HG03108 (cell line): ENCODE data around the gene SRGAP2.
"Not testable (repeated sequence)": the region's sequence is repeated elsewhere in the genome, so short reads cannot be mapped to it uniquely, and the experiment has no call there.

Source experiments
- ATAC-seq: cut with Tn5 transposase; IDR thresholded peaks from one replicate; pipeline ENCODE4 v1.9.1; 2021; ENCODE audit warnings: moderate library complexity; ENCODE audit not compliant: unreplicated experiment

The SRGAP2 gene

DNA sequence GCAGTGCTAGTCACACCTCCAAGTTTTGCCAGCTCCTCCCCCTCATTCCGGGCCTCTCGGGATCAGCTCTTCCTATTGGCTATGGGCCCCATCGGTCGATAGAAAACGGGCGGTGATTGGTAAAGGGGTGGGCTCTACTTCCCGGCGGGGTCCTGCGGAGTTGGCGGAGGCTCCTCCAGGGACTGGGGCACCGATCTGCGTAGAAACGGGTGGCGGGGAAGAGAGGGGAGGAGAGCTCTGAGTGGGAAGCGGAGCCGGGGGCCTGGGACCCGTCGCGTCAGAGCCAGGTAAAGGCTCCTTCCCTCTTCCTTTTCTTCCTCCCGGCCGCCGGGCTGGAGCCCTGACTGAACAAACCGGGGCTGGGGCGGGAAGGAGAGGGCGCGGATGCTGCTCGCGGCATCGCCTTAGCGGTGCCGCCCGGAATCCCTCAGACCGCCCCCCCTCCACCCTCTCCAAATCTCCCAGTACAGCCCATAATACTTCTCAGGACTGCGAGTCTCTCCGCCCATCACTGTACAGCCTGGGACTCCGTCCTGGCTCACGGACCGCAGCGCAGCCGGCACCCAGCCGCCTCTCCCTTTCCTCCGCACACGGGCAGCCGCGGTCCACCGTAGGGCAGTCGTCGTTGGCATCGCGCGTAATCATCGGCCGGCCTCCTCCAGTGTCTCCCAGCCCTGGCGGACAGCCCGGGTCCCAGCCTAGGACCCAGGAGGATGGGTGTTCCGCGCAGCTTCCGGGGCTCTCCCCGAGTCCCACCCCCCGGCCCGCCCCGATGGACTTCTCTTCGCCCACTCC lies at the start of gene SRGAP2:
Gene SRGAP2, plus strand, starts transcription at position 178 of the 795 bp plus-strand sequence. CDS start 2,430 bp downstream, outside the sequence.
- peak; percentile 0 for ATAC-seq

DNA sequence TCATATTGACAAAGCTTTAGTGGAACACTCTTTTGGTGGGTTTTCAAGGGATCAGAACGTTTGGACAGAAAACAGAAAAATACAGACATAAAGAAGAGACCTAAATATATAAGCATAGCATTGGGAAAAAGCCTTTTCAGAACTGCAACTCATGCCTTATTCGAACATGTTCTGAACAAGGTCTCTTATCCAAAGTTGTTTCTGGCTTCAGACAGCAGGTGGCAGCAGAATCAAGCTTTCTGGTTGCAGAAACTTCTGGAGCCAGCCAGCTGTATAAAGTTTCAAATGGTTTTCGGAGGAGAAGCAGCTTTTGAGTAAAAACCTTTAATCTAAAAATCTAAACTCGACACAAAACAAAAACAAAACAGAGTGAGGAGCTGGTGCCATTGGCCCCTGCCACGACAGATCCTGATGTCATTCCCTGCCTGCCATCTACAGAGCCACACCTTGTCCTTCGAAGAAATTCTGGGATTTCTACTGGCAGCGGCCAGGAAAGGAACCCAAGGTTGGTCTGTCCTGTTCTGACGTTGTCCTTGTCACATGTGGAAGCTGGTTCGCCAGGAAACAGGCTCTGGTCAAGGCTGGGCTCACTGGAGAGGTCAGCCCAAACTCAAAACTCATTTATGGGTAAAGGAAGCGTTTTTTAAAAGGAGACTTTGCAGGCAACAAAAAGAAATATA lies 35.9 kb upstream of the SRGAP2 start:
- ATAC-seq, result not testable (repeated sequence)

DNA sequence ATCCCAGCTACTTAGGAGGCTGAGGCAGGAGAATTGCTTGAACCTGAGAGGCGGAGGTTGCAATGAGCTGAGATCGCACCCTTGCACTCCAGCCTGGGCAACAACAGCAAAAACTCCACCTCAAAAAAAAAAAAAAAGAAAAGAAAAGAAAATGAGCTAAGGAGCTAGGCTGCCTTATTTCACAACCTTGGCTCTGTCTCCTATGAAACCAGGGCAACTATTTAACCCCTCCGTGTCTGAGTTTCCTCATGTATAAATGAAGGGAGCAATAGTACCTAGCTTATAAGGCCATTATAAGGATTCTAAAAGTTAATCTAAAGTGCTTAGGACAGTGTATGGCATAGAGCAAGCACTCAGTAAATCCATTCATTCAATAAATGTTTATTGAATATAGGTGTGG lies 33.5 kb upstream of the SRGAP2 start:
- not testable (repeated sequence) for ATAC-seq

DNA sequence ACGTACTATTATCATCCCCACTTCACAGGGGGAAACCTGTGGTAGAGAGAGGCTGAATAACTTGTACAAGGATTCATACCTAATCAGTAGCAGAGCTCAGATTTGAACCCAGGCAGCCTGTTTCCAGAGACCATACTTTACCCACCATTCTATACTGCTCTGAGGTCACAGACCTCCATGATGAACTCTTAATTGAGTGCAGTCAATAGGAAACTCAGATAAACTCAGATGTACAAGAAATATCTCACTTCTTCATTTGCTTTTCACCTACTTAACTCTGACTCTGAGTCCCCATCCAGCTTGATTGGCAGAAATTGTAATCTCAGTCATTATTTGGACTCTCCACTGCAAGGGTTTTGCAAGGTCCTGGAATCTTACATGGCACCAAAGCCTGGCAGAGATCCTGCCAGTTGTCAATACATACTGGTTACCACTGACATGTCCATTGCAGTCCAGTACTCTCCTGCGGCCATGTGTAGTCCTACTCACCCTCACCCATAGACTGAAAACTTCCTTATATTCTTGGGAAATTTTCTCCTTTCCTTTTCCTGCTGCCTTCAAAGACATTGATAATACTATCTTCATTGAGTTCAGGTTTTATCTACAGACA lies 30.1 kb upstream of the SRGAP2 start:
- not testable (repeated sequence) for ATAC-seq

DNA sequence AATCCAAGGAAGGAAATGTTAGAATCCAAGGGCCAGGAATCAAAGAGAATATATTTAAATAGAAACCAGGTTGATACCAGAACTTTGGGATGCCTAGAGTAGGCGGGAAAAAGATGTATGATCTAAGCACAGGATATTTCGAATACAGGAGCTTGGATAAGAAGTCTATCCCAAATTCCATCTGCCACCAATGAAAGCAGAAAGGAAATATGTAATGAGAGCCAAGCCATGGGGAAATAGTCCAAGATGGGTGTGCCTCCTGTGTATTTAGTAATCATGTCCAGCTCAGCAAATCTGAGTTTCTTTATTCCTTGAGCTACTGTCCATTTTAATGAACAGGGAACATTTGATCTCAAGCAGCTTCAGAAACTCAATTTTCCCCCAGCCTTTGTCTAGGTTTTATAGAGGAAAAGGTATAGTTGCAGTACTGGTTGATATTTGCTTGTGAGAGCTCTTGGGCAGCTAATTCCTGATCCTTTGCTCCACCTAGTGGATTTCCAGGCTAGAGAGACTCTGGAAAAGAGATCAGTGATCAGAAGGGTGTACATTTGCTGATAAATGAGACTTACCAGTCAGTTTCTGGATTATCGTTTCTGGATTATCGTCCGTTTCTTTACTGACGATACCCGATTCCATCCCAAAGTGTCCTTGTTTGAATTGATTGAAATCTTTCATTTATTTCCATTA lies 29.0 kb upstream of the SRGAP2 start:
- ATAC-seq, result not testable (repeated sequence)

DNA sequence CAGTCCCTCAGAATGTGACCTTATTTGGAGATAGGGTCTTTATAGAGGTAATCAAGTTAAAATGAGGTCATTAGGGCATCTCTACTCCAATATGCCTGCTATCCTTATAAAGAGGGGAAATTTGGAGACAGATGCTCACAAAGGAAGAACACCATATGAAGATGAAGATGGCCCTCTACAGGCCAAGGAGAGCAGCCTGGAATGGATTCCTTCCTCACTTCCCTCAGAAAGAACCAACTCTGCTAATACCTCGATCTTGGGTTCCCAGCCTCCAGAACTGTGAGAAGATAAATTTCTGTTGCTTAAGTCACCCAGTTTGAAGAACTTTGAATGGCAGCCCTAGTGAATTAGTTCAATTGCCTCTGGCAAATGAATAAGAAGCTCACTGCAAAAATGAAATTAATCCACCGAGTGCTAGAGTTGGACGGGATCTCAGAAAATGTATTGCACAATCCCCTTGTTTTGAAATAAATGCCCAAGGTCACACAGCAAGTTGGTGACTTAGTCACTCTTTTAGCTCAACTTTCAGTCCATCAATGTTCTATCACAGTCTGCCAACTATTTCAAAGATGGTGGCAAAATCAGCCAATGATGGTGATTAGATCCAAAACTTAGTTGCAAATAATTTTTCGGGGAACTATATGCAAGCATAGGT lies 27.8 kb upstream of the SRGAP2 start:
- ATAC-seq, result not testable (repeated sequence)

DNA sequence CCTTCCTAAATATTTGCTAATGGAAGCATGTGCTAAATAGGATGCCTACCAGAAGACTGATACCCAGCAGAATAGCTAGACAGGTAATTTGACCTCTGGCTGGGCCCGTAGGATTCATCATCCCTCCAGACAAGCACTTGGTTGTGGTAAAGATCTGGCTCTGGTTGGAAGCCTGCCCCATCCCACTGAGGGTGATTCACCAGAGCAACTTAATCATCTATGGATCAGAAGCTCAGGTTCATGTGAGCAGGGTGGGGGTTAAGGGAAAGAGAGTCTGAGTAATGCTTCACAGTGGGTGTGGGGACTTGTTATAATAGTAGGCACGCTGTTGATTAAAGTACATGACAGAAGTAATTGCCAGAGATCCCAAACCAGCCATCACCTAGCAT lies 27.2 kb upstream of the SRGAP2 start:
- ATAC-seq, result not testable (repeated sequence)

DNA sequence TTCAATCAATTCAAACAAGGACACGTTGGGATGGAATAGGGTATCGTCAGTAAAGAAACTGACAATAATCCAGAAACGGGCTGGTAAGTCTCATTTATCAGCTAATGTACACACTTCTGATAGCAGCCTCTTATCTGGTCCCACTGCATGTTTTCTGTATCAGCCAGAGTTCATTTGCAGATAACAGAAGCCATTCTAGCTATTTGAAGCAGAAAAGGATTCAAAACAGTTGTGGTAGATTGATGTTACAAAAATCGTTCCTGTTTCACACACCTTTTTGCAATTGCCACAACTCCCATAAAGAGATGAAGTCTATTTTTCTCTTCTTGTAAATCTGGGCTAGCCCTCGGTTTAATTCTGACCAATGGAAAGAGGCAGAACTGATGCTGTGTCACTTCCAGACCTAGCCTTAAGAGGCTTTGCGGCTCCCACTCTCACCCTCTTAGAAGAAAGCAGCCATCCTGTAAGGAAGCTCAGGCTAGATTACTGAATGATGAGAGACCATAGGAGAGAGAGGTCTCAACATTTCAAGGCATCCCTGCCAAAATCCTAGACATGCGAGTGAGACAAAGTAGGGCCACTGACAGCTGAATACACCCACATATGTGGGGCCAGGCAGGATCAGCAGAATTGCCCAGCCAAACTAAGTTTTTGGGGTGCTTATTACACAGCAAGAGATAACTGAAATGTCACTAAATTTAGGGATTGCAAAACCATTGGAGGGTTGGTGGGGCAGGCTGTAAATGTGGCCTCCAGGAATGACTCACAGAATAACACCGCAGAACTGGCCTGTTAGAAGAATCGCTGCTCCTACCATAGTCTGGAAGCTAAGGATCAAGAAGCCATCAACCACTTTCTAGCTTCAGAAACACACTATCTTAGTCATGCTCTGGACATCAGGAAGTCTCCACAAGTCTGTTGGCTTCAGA lies 25.0 kb upstream of the SRGAP2 start:
- not testable (repeated sequence) for ATAC-seq

DNA sequence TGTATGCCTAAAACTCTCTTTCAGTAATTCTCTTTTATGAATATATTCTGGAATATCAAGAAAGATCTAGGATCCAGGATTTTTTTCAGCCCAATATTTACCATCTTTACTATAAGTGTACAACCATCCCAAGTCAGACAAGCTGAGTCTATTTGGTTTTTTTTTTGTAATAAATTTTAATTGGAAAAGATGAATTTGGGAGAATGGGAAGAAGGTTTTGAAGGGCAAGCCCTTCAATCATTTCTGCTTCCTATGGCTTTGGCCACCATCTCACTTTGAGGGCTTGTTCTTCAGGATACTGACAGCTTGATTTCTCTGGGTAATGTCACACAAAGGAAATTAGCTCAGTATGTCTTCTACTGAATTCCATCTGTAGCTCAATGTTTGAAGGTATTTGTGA lies 23.7 kb upstream of the SRGAP2 start:
- not testable (repeated sequence) for ATAC-seq

DNA sequence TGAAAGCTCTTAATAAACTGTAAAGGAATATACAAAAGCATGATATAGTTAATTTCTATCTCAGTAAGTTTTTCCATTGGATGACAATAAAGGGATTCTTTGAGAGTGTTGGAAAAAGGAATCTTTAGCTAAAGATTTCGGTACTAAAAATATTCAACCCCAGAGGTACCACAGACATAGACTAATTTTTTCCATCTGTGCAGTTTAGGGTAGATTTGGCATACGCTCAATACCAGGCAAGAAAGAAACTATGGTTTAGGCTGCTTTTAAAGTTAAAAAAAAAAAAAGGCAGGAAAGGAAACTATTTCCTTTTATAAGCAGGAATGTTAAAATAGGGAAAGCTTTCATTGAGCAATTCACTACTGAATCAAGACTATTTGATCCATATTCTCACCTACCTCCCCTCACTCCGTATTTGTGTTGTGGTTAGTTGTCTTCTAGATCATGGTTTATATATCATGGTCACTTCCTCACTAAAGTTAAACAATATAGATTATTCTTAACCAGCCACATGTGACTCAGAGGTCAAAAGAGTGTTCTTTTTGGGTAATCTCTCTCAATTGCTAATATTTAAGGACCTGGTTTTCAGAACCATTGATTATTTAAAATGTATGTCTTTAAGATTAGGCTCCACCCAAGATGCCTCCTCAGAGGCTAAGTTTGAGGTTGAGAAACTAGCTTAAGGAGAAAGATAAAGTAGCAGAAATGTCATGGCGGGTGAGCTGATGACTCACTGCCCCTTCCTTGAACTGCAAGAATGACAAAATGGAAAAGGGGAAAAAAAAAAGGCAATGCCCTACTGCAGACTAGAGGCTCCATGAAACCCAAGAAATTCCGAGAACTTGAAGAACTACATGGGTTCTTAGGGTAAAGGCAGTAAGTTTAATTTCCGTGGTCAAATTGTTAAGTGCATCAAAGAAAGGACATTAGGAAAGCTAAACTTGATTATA lies 20.7 kb upstream of the SRGAP2 start:
- ATAC-seq, result not testable (repeated sequence)

DNA sequence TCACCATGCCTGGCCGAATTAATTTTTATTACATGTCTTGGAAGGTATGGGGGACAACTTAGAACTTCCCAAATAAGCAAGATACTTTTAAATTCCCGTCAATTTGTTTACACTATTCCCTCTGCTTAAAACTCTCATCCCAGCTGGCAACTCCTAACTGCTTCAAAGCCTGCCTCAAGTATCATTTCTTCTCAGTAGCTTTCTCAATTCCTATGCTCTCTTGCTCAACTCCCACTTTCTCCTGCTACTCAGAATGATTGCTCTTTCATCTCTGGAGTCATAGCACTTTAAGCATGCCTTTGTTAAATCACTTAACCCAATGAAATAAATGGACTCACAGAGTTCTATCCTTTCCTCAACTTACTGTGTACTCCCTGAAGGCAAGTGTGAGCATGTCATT lies 19.6 kb upstream of the SRGAP2 start:
- ATAC-seq, result not testable (repeated sequence)

DNA sequence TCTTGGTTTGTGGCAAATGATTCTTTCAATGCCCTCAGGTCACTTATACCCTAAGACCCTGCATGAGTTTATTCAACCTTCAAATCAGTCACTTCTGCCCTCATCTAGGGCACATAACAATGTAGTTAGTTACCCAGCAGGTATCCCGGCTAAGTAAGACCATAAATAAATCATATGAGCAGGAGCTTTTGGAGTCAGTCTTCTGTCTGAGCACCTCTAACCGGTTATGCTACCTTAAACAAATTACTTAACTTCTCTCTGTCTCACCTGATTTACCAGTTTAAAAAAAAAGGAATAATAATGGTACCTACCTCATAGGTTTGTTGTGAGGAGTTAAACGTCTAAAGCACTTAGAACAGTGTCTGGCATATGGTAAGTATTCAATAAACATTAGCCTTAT lies 17.6 kb upstream of the SRGAP2 start:
- not testable (repeated sequence) for ATAC-seq

DNA sequence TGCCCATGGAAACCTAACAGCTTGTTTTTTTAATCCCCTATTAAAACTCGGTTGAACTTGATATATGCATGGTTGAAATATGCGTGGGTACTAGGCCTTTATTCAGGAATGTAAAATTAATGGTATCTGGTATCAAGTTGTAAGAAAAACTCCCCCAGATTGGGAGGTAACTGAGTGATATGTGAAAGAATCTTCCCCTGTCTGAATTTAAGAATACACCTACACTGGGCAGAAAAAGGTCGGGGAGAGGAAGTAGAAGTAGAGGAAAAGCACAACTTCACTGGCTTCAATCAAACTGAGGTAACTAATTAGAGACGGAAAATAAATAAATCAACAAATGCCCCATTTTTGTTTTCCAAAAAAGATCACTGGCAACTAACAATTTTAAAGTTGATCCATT lies 16.5 kb upstream of the SRGAP2 start:
- not testable (repeated sequence) for ATAC-seq

DNA sequence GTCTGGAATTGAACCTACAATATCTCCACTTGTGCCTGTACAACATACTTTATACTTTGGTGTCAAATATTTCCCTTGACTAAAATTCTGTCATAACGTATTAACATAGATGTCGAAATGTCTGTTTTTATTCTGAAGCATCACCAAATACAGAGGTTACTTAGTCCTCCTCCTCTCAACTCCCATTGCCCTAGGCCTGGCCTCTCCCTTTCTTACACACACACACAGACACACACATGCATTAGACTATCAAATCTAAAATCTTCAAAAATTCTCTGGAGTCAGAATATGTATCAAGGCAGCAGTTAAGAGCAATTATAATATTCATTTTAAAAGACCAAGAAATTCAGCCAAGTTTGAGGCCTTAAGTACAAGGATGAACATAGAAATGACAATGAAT lies 8.2 kb upstream of the SRGAP2 start:
- ATAC-seq, result not testable (repeated sequence)

DNA sequence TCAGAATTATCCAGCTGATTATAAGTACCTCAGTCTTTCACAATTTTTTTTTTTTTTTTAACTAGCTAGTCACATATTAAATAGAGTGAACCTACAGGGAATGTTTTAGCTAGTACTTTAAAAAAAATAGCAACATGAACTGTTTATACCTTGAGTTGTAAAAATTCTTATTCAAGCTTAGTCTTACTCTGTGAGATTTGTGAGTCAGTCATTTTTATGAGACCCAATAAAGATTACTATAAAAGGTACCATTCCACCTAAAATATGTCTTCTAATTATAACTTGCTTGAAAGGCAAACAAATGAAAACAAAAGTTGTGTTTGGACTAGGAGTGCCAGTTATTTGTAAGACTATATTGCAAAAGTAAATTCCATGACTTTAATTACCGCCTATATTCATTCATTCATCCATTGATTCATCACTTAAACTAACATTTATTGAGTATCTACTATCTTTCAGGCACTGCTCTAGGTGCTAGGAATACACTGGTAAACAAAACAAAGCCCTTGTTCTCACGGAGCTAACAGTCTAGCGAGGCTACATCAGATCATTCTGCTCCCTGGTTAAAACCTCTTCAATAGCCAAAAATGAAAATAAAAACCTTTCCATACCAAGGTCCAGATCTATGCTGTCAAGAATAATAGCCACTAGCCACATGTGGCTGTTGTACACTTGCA lies 6.5 kb upstream of the SRGAP2 start:
- not testable (repeated sequence) for ATAC-seq

DNA sequence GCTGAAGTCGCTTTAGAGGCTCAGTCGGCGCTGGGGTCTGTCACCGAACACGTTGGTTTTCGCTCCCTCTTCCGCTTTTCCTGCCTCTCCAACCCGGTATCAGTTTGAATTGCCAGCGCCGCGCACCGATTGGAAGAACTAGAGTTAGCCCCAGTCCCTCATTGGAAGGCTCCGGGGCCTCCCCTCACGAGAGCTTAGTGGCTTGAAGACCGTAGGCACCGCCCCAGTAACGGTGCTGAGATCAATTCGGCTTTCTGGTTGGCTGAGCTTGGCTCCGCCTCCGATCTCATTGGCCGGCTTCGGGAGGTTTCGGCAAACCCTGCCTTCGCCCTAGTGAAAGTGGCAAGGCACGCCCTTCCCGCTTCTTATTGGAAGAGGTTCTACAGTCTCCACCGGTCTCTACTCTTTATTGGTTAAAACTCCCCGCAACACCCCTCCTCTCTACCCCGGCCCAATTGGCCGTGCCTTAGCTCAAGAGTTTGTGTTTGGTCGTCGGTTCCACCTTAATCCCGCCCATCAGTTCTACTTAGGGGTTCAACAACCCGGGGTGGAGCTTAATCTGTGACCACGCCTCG lies 465 bp upstream of the SRGAP2 start, which contains the start of gene FAM72A:
Gene FAM72A, minus strand, starts transcription at position 51 of the 575 bp plus-strand sequence. CDS start 814 bp downstream, outside the sequence.
- ATAC-seq, result peak; percentile 86

DNA sequence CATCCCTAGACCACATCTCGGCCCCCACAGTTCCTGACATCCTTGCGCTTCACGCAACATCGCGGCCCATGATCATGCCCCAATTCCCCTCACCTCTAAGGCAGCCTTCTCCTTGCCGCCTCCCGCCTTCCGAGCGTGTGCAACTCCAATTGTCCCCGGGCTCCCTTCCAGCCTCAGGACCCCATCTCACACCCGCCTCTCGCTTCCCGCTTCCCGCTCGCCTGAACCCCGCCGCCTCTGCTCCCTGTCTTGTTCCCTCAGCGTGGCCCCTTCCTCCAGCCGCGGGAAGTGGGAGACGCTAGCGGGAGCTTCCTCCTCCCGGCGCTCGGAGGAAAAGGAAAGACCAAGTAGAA lies 794 bp downstream of the SRGAP2 start:
- not testable (repeated sequence) for ATAC-seq
